WERI-Rb-1 (cell line): ENCODE results near the gene NSUN2.

ENCODE experiments used
- DNase-seq: peaks from one replicate; pipeline ENCODE4 v3.0.0-alpha.2; 2020
- H3K27ac ChIP-seq: fragments of 250-450 bp; sonication (Bioruptor Pico); 2 replicates; pipeline ENCODE4 v1.5.1; 2020; ENCODE audit warnings: mild to moderate bottlenecking, moderate library complexity
- H3K27me3 ChIP-seq: fragments of 250-450 bp; sonication (Bioruptor Pico); 2 replicates; pipeline ENCODE4 v1.5.1; 2021; ENCODE audit warnings: mild to moderate bottlenecking, low read depth, moderate library complexity; ENCODE audit not compliant: insufficient read depth, severe bottlenecking
- H3K36me3 ChIP-seq: fragments of 250-450 bp; sonication (Bioruptor Pico); 2 replicates; pipeline ENCODE4 v1.5.1; 2020; ENCODE audit warnings: mild to moderate bottlenecking, moderate library complexity
- H3K4me3 ChIP-seq: 2 replicates; pipeline ENCODE4 v1.5.1; 2011; ENCODE audit warnings: low read depth, mild to moderate bottlenecking, control low read depth, low read length
- H3K9me3 ChIP-seq: fragments of 250-450 bp; sonication (Bioruptor Pico); 2 replicates; pipeline ENCODE4 v1.5.1; 2021; ENCODE audit warnings: mild to moderate bottlenecking, moderate library complexity; ENCODE audit not compliant: severe bottlenecking
- TF ChIP-seq, protein P1 (sequence below): IDR thresholded peaks from 2 replicates; pipeline ENCODE4 v1.5.1; 2011; ENCODE audit warnings: low read depth, mild to moderate bottlenecking, control low read depth, inconsistent platforms, low read length

NSUN2 gene

DNA sequence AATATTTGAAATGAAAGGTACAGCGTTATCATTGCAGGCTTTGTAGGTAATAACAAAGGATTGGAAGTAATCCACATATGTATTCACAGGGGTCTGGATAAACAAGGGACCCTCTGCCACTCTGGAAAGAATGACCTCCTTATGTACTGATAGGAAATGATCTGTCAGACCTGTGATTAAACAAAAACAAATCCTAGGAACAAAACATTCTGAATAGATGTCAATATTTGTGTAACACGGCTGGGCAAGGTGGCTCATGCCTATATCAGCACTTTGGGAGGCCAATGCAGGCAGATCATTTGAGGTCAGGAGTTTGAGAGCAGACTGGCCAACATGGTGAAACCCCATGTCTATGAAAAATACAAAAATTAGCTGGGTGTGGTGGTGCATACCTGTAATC lies 42.3 kb downstream of the NSUN2 start:
- Histone ChIP-seq H3K27me3 (no peaks in the 10 kb centered on the region), H3K9me3 (no peaks in the 10 kb centered on the region), H3K36me3 (no peaks in the 10 kb centered on the region; the same call in 1 of the 2 replicates), H3K4me3 (no peak overlapping the region), H3K27ac (no peak overlapping the region)
- TF ChIP-seq, protein P1, sequence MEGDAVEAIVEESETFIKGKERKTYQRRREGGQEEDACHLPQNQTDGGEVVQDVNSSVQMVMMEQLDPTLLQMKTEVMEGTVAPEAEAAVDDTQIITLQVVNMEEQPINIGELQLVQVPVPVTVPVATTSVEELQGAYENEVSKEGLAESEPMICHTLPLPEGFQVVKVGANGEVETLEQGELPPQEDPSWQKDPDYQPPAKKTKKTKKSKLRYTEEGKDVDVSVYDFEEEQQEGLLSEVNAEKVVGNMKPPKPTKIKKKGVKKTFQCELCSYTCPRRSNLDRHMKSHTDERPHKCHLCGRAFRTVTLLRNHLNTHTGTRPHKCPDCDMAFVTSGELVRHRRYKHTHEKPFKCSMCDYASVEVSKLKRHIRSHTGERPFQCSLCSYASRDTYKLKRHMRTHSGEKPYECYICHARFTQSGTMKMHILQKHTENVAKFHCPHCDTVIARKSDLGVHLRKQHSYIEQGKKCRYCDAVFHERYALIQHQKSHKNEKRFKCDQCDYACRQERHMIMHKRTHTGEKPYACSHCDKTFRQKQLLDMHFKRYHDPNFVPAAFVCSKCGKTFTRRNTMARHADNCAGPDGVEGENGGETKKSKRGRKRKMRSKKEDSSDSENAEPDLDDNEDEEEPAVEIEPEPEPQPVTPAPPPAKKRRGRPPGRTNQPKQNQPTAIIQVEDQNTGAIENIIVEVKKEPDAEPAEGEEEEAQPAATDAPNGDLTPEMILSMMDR: no peak
- no peak for DNase-seq

GRCh38 chr5:6587171-6587570 lies 45.7 kb downstream of the NSUN2 start:
- Histone ChIP-seq H3K36me3 (no peaks in the 10 kb centered on the region), H3K27ac (no peak overlapping the region), H3K4me3 (no peak overlapping the region), H3K9me3 (no peaks in the 10 kb centered on the region), H3K27me3 (no peaks in the 10 kb centered on the region)
- TF ChIP-seq, protein P1: no peak
- no peak for DNase-seq

- TF ChIP-seq, protein P1: no peak
- no peak overlapping the region for H3K27ac ChIP-seq
These were observed 46.2 kb downstream of the NSUN2 start for GRCh38 chr5:6586647-6587042.

DNA sequence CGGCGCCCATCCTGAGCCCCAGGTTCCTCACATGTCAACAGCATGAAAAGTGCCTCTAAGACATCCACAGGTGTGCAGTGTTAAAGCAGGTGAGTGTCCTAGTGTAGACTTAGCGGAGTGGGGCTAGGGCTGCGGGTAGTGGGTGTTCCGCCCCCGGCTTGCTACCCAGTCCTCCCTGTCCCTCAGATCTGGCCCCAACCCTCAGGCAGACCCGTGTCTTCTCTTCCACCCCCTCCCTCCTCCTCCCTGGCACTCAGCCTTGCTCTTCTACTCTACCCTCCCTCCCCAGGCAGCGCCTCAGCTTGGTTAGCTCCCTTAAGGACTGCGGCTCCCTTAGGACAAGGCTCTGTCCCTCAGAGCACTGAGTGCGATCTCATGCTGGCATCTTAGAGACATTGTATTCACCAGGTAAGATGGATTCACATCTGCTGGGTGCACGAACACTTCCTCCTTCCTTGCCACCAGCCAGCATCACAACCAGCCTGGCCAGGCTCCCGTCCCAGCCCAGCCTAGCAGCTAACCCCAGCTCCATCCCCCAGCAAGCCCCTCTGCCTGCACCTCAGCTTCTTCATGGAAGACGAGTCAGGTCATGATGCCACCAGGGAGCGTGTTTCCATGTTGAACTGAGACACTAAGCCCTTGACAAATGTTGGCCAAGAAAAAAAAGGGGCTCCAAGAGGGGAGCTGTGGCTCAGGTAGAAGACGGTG lies 46.8 kb downstream of the NSUN2 start:
- DNase-seq: no peak
- H3K27me3 ChIP-seq: peaks cover 5% of the 10 kb centered on the region
- no peak overlapping the region for H3K4me3 ChIP-seq
- H3K36me3 ChIP-seq: no peaks in the 10 kb centered on the region
- no peaks in the 10 kb centered on the region for H3K9me3 ChIP-seq
- H3K27ac ChIP-seq: no peak overlapping the region
- TF ChIP-seq, protein P1: no peak

More at GRCh38 chr5:6586647-6587042, 46.2 kb downstream of the NSUN2 start:
- Histone ChIP-seq H3K9me3 (no peaks in the 10 kb centered on the region), H3K4me3 (no peak overlapping the region), H3K36me3 (no peaks in the 10 kb centered on the region), H3K27me3 (peaks cover 3% of the 10 kb centered on the region)
- DNase-seq: no peak

- Histone ChIP-seq H3K27me3 (peaks cover 5% of the 10 kb centered on the region), H3K36me3 (no peaks in the 10 kb centered on the region), H3K4me3 (no peak overlapping the region), H3K9me3 (no peaks in the 10 kb centered on the region), H3K27ac (no peak overlapping the region)
- TF ChIP-seq, protein P1: no peak
- no peak for DNase-seq
These were observed 47.7 kb downstream of the NSUN2 start for GRCh38 chr5:6585168-6585567.

DNA sequence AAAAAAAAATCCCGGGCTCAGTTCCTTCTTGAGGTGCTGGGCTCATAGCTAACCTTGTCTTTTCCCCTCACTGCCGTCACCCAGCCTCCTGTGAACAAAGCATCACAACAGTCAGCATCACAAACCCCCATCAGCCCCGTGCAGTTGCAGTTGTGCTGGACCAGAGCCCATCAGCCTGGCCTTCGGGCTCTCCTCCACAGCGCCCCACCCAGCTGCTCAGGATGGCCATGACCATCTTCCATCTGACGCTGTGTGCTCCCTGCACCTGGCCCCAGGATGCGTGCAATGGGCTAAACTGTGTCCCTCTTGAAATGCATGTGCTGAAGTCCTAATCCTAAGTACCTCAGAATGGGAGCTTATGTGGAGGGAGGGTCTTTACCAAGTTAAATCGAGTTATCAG lies 48.1 kb downstream of the NSUN2 start:
- Histone ChIP-seq H3K27me3 (peaks cover 6% of the 10 kb centered on the region), H3K9me3 (no peaks in the 10 kb centered on the region), H3K4me3 (no peak overlapping the region), H3K36me3 (no peaks in the 10 kb centered on the region), H3K27ac (no peak overlapping the region)
- no peak for DNase-seq
- TF ChIP-seq, protein P1: no peak
